Chondrocyte (in vitro differentiated cells): ENCODE results near the gene SBK2. TPM values are rescaled to one million over a fixed set of nuclear protein-coding genes. Genes with fewer than 3 reads are reported as not detected.

Source experiments
- DNase-seq: peaks from one replicate; pipeline ENCODE4 v3.0.0; 2021; ENCODE audit warnings: mixed read lengths, low spot score
- H3K27ac Mint-ChIP-seq: one replicate; pipeline ENCODE4 v1.8.0; 2021; ENCODE audit warnings: mild to moderate bottlenecking, moderate library complexity, mixed read lengths; ENCODE audit not compliant: unreplicated experiment
- H3K27me3 Mint-ChIP-seq: 2 replicates; pipeline ENCODE4 v1.8.0; 2021; ENCODE audit warnings: low read depth, mixed read lengths
- H3K36me3 Mint-ChIP-seq: 2 replicates; pipeline ENCODE4 v1.8.0; 2021; ENCODE audit warnings: low read depth, mixed read lengths
- H3K4me1 Mint-ChIP-seq: 2 replicates; pipeline ENCODE4 v1.8.0; 2021; ENCODE audit warnings: low read depth, mild to moderate bottlenecking, mixed read lengths
- H3K4me3 Mint-ChIP-seq: one replicate; pipeline ENCODE4 v1.8.0; 2021; ENCODE audit warnings: mild to moderate bottlenecking, moderate library complexity, mixed read lengths; ENCODE audit not compliant: unreplicated experiment
- H3K9me3 Mint-ChIP-seq: 2 replicates; pipeline ENCODE4 v1.8.0; 2021; ENCODE audit warnings: low read depth, mixed read lengths
- total RNA-seq: library from RNA; stranded (reverse); gene quantifications from 3 replicates; pipeline ENCODE4 v1.2.1, GENCODE V29; 2021
- TF ChIP-seq, protein P1 (sequence below): fragments of 200-600 bp; sonication (generic); IDR thresholded peaks from 2 replicates; pipeline ENCODE4 v1.5.0; 2021; ENCODE audit warnings: antibody characterized with exemption, mild to moderate bottlenecking, moderate library complexity

The SBK2 gene
- total RNA-seq, 1 donor from 2014 or later: not detected

DNA sequence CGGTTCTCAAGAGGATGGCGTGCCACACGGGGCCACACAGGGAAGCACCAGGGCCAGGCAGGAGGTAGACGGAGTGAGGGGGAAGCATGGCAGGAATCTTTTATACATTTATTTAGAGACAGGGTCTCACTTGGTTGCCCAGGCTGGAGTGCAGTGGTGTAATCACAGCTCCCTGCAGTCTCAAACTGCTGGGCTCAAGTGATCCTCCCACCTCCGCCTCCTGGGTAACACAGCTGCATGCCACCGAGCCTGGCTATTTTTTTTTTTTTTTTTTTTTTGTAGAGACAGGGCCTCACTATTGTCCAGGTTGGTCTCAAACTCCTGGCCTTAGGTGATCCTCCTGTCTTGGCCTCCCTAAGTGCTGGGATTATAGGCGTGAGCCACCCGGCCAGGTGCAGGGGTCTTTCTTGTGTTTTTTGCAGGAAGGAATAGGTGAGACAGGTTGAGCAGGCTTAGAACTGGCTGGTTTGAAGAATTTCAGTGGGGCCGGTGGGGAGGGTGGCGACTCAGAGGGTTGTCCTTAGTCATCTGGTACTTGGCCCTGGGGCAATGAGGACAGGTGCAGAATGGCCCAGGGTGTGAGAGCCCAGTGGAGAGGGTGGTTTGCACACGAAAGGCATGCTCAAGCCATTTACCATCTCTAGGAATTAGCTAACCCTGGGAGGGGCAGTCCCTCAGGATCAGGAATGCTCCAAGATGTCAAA, 41.1 kb downstream of the SBK2 start:
- H3K4me1 Mint-ChIP-seq: peaks cover 10% of the 10 kb centered on the region
- H3K4me3 Mint-ChIP-seq: no peak overlapping the region
- no peaks in the 10 kb centered on the region for H3K9me3 Mint-ChIP-seq
- no peak for DNase-seq
- TF ChIP-seq, protein P1, sequence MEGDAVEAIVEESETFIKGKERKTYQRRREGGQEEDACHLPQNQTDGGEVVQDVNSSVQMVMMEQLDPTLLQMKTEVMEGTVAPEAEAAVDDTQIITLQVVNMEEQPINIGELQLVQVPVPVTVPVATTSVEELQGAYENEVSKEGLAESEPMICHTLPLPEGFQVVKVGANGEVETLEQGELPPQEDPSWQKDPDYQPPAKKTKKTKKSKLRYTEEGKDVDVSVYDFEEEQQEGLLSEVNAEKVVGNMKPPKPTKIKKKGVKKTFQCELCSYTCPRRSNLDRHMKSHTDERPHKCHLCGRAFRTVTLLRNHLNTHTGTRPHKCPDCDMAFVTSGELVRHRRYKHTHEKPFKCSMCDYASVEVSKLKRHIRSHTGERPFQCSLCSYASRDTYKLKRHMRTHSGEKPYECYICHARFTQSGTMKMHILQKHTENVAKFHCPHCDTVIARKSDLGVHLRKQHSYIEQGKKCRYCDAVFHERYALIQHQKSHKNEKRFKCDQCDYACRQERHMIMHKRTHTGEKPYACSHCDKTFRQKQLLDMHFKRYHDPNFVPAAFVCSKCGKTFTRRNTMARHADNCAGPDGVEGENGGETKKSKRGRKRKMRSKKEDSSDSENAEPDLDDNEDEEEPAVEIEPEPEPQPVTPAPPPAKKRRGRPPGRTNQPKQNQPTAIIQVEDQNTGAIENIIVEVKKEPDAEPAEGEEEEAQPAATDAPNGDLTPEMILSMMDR: no peak
- H3K36me3 Mint-ChIP-seq: peaks cover 4% of the 10 kb centered on the region
- no peaks in the 10 kb centered on the region for H3K27me3 Mint-ChIP-seq
- no peak overlapping the region for H3K27ac Mint-ChIP-seq

DNA sequence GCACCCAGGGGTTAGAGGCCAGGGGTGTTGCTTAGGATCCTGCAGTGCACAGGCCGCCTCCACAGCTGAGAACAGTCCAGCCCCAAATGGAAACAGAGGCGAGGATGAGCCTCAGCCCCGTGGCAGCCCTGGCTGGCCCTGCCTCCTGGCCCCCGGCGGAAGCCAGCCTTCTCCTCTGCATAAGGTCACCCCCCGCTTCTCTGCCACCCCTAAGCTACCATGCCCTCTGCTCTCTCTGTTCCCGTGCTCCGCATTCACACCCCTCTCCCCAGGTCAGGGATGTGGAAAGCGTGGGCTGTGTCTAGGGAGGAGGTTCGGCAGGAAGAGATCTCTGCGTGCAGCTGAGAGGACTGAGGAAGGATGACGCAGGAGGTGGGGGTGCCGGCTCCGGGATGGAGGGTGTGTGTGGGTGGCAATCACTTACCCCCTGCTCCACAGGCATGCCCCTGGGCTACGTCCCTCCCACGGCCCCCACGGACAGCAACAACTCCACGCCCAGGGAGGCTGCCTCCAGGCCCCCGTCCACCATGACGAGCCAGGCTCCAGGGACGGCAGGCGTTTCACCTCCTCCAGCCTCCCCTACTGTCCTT, 42.7 kb downstream of the SBK2 start:
- Mint-ChIP-seq H3K9me3 (no peaks in the 10 kb centered on the region), H3K36me3 (peaks cover 4% of the 10 kb centered on the region), H3K4me3 (no peak overlapping the region), H3K27ac (no peak overlapping the region), H3K4me1 (peaks cover 10% of the 10 kb centered on the region), H3K27me3 (no peaks in the 10 kb centered on the region)
- no peak for DNase-seq
- TF ChIP-seq, protein P1: no peak

DNA sequence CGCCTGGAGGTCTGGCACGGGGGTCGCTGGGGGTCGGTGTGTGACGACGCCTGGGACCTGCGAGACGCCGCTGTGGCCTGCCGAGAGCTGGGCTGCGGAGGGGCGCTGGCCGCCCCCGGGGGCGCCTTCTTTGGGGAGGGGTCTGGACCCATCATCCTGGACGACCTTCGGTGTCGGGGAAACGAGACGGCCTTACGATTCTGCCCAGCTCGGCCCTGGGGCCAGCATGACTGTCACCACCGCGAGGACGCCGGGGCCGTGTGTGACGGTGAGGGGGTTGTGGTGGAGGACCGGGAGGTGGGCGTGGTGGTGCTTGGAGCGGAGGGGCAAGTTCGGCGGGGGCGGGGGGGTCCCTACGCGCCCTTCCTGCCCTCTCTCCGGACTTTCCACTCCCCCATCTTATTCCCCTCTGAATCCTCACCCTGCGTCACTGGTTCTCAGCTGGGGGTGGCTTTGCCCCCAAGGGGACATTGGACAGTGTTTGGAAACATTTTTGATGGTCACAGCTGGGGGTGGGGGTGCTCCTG, 43.2 kb downstream of the SBK2 start:
- no peaks in the 10 kb centered on the region for H3K27me3 Mint-ChIP-seq
- H3K36me3 Mint-ChIP-seq: peaks cover 4% of the 10 kb centered on the region
- H3K9me3 Mint-ChIP-seq: no peaks in the 10 kb centered on the region
- no peak overlapping the region for H3K27ac Mint-ChIP-seq
- TF ChIP-seq, protein P1: no peak
- no peak overlapping the region for H3K4me3 Mint-ChIP-seq
- peaks cover 10% of the 10 kb centered on the region for H3K4me1 Mint-ChIP-seq
- no peak for DNase-seq

DNA sequence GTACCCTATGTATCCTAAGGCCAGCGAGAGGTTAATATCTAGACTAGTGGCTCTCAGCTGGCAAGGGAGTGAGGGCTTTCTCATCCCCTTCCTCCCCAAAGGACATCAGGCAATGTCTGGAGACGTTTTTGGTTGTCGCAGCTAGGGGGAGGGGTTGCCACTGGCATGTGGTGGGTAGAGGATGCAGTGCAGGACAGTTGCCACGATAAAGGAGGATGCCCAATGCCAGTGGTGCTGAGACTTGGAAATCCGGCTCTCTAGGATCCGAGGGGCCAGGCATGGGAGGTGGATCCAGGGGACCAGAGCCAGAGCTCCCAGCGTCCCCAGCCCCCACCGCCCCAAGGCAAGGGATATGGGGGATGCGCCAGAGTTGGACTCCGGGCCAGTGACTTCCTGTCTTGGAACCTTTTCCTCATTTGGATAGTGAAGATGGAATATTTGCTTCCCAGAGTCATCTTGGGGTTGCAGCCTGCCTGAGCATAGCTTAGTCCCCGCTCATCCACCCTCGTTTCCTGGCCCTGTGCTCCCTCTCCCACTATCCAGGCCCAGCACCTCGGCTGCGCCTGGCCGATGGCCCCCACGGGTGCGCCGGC, 43.8 kb downstream of the SBK2 start:
- no peak for DNase-seq
- Mint-ChIP-seq H3K27me3 (no peaks in the 10 kb centered on the region), H3K27ac (no peak overlapping the region), H3K9me3 (no peaks in the 10 kb centered on the region), H3K36me3 (peaks cover 4% of the 10 kb centered on the region), H3K4me1 (peaks cover 13% of the 10 kb centered on the region), H3K4me3 (no peak overlapping the region)
- TF ChIP-seq, protein P1: no peak

DNA sequence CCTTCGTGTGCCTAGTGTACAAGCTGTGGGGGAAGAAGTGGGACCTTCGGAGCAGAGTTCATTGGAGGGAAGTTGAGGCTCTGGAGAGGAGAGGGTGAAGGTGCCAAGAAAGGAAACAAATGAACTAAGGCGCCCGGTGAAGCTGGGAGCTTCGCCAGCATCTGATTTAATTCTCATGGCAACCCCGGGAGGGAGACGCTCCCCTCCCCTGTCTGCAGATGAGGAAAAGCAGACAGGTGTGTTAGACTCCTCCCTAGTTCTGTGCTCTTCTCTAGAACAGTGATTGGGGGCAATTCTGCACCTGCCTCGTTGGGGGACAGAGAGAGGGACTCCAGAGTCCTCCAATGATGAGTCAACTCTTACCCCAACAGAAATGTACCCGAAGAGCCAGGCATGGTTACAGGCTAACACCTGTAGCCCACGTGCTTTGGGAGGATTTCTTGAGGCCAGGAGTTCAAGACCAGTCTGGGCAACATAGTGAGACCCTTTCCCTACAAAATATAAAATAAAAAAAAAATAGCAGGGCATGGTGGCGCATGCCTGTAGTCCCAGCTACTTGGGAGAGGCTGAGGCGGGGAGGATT, 44.5 kb downstream of the SBK2 start:
- H3K4me3 Mint-ChIP-seq: no peak overlapping the region
- no peaks in the 10 kb centered on the region for H3K27me3 Mint-ChIP-seq
- TF ChIP-seq, protein P1: no peak
- H3K9me3 Mint-ChIP-seq: no peaks in the 10 kb centered on the region
- no peak for DNase-seq
- peaks cover 3% of the 10 kb centered on the region for H3K36me3 Mint-ChIP-seq
- H3K4me1 Mint-ChIP-seq: peaks cover 18% of the 10 kb centered on the region
- no peak overlapping the region for H3K27ac Mint-ChIP-seq
